ENCODE results near the gene VPS13D. TPM values are rescaled to one million over a fixed set of nuclear protein-coding genes. Genes with fewer than 3 reads are reported as not detected.

Gene VPS13D
- total and polyA plus RNA-seq, 2 of the 4 experiments (the other 2 are of a cell fraction), result 9.0 to 16.3 TPM

GRCh38 chr1:12460121-12460520 lies 230.3 kb downstream of the VPS13D start:
- POLR2A ChIA-PET (ENCODE audit: unreplicated experiment), result no interaction called here
- Histone ChIP-seq H3K56ac (ENCODE audit: extremely low read depth, insufficient read depth, low read length) (0 out of 2 replicates have a peak overlapping the region, but pooled peaks have one; percentile 2), H2AK9ac (replicated peaks; ENCODE audit: low read depth, low read length, poor library complexity) (no peak overlapping the region), H2BK15ac (ENCODE audit: low read depth, low read length) (peak overlapping the region; percentile 66; the same call in 1 of the 3 replicates), H4K20me1 (ENCODE audit: insufficient read depth, low read length) (no peaks in the 10 kb centered on the region), H2BK20ac (ENCODE audit: low read depth, low read length) (peak overlapping the region; percentile 29), H3K27me3 (ENCODE audit: control insufficient read depth, insufficient read depth, low read length) (no peaks in the 10 kb centered on the region), H3K4me3 (ENCODE audit: insufficient read depth, low read depth, low read length) (no peak overlapping the region), H3K9ac (ENCODE audit: low read depth, low read length) (no peak overlapping the region), H3K4me1 (ENCODE audit: control insufficient read depth, insufficient read depth, low read length) (peaks cover 54% of the 10 kb centered on the region), H2BK120ac (ENCODE audit: low read depth, low read length) (peak overlapping the region; percentile 44), H3K4ac (ENCODE audit: low read depth, low read length) (peak overlapping the region; percentile 72), H3K4me2 (ENCODE audit: low read depth, low read length) (no peak overlapping the region), H3K27ac (ENCODE audit: insufficient read depth, low read length) (no peak overlapping the region; the same call in 1 of the 2 replicates), H3K36me3 (ENCODE audit: control insufficient read depth, insufficient read depth, low read length) (peaks cover 4% of the 10 kb centered on the region; the same call in 1 of the 2 replicates), H2AK5ac (ENCODE audit: low read depth, low read length) (peak overlapping the region; percentile 44; the same call in 1 of the 2 replicates), H4K8ac (ENCODE audit: low read depth in 2 of 2, low read length in 2 of 2) (no peak overlapping the region; a peak in 1 of 4 replicates), H3K23ac (ENCODE audit: low read depth, low read length) (no peak overlapping the region), H2BK5ac (ENCODE audit: low read depth, low read length, poor library complexity, severe bottlenecking) (peak overlapping the region; percentile 5), H3K9me1 (ENCODE audit: insufficient read depth, low read length) (peaks cover 34% of the 10 kb centered on the region), H2AFZ (replicated peaks; ENCODE audit: low read length, poor library complexity) (no peak overlapping the region), H3K79me1 (ENCODE audit: low read depth in 1 of 2, low read length in 2 of 2) (peaks cover 7 to 42% of the 10 kb centered on the region in 2 experiments; a peak in 3 of 4 replicates), H3K14ac (replicated peaks; ENCODE audit: low read depth, low read length) (peak overlapping the region; percentile 58), H4K91ac (ENCODE audit: insufficient read depth, low read depth, low read length) (peak overlapping the region; percentile 59), H3K9me3 (ENCODE audit: control insufficient read depth, insufficient read depth, low read length) (no peaks in the 10 kb centered on the region), H4K5ac (ENCODE audit: low read depth, low read length) (peak overlapping the region; percentile 71), H3K18ac (ENCODE audit: low read depth, low read length) (peak overlapping the region; percentile 1; the same call in 1 of the 2 replicates)
- TF ChIP-seq RAD21 (IDR thresholded peaks at IDR 0.05; ENCODE audit: low read length), result no peak
- TF ChIP-seq POLR2A (IDR thresholded peaks at IDR 0.05; ENCODE audit: low read depth, low read length), result no peak
- TF ChIP-seq SMC3 (IDR thresholded peaks at IDR 0.05; ENCODE audit: low read depth, low read length), result no peak
- DNase-seq (no peak), ATAC-seq (ENCODE audit: low read depth) (no peak)
- CTCF ChIA-PET, result no interaction called here
- in situ Hi-C loops (cut with MboI; ENCODE audit: low sequenced_read_pairs) (no loop called here), intact Hi-C loops (cut with micrococcal nuclease) (loop anchor here (5.0 kb wide), 2 partner anchors 53 to 157 kb away; partner anchors contain the start of gene DHRS3), dilution Hi-C loops (cut with HindIII; ENCODE audit: low sequenced_read_pairs, unreplicated experiment) (no loop called here)
- BruUV-seq (replicated peaks), result no TSS peak
- 76% methylated on average over 2 of the region's 6 CpGs; no CpG with 5 or more reads in 1 of the 2 experiments for WGBS, 2 experiments (ENCODE audit: extremely low coverage in 2 of 2, insufficient read length in 1 of 2)
